Activated CD4-positive, alpha-beta T cell treated with anti-CD3 and anti-CD28 coated beads, Interleukin-10, Interleukin-2, amounts not matched to agents 100 ng/mL and 50 ng/mL, durations not matched to agents 16 hours and 8 hours (primary cell): ENCODE data around the gene P3H2.

Experiments used
- DNase-seq: peaks from one replicate; pipeline ENCODE4 v3.0.0-alpha.2; 2020

Gene P3H2

GRCh38 chr3:190012314-190012782 lies 108.3 kb downstream of the P3H2 start:
- no peak for DNase-seq

GRCh38 chr3:190010486-190010885 lies 110.2 kb downstream of the P3H2 start:
- no peak for DNase-seq

- DNase-seq: no peak
These were observed 111.1 kb downstream of the P3H2 start for GRCh38 chr3:190009614-190010013.

GRCh38 chr3:190008432-190008831 lies 112.3 kb downstream of the P3H2 start:
- no peak for DNase-seq

GRCh38 chr3:190005343-190006113 lies 115.2 kb downstream of the P3H2 start:
- DNase-seq: no peak

DNA sequence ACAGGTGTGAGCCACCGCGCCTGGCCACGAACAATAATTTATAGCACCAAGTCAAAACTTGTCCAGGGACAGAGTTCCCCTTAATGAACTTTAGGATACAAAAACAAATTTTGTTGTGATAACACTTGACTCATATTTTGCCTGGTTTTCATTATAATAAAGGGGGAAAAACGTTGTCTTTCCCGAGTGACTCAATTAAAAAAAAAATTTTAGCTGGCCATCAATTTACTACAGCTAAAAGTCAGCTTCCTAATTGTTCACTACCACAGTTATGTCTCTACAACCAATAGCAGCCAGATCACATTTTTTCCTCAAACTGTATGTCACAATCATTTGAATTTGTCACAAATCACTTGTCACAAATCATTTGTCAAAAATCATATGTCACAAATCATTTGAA lies 116.0 kb downstream of the P3H2 start:
- no peak for DNase-seq

DNA sequence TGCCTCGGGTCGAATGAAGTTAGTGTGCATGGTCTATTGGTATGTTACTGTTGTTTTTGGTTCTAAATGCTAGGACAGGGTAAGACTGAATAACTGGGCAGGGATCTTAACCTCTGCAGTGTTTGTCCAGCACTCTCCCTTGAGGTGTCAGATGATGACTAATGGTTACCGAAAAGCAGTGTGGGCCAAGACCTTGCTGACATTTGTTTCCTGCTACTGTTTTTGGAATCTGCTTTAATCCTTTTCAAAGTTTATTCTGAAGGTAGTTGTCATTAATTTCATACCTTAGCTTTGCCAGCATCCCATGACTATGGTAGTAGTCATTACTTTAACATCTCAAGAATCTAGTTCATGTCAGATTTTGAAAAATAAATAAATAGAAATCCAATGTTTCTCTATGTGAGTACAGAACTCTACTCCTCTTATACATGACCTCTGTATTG lies 117.0 kb downstream of the P3H2 start:
- no peak for DNase-seq

- no peak for DNase-seq
These were observed 117.6 kb downstream of the P3H2 start for GRCh38 chr3:190003068-190003467.

- no peak for DNase-seq
These were observed 119.3 kb downstream of the P3H2 start for GRCh38 chr3:190001426-190001825.

DNA sequence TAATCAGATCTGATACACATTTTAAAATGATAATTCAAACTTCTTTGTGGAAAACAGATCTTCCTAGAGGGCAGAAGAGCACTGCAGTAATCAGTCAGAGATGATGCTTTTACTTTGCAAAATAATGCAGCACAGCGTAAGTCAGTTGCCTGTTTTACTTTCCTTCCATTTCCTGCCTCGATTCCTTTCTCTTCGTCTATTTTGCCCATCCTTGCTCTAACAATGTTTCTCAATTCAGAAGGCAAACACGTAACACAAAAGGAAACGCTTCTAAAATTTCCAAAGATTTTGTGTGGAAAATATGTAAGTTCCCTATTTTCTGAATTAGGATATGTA lies 119.9 kb downstream of the P3H2 start:
- DNase-seq: no peak

- DNase-seq: no peak
These were observed 120.4 kb downstream of the P3H2 start for GRCh38 chr3:190000187-190000860.

DNA sequence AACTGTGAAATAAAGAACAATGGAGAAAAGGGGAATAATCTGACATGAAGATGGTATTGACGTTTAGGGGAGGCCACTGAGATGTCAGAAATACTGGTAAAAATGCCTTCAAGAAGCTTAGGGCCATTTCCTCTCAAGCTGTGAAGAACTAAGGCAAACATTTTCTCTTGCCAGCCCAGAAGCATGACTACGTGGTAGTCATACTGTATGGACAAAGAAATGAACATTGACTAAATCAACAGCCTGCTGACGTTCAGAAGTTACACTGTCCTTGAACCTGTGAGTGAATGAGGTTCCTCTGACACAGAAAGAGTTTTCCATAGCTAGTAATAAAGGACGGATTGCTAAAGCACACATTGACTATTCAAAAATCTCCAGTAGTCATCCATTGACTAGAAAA lies 121.0 kb downstream of the P3H2 start:
- DNase-seq: no peak

GRCh38 chr3:189995129-189995528 lies 125.6 kb downstream of the P3H2 start:
- no peak for DNase-seq

DNA sequence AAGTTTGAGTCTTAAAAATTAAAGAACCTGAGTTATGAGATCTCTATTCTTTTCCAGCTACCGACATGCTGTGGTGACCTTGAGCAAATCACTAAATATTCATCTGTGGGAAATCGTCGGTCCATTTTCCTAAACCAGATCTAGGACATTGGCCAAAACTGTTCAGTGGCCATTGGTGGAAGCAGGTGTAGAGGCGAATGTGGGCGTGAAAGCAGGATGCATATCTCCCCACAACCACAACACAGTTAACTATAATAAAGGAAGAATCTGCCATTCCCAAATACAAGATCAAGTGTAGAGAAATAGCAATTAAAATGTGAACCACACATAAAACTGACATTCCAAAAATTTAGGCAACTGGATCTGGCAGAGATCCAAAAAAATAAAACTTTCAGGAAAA lies 129.9 kb downstream of the P3H2 start:
- no peak for DNase-seq

- no peak for DNase-seq
These were observed 131.8 kb downstream of the P3H2 start for GRCh38 chr3:189988854-189989253.

DNA sequence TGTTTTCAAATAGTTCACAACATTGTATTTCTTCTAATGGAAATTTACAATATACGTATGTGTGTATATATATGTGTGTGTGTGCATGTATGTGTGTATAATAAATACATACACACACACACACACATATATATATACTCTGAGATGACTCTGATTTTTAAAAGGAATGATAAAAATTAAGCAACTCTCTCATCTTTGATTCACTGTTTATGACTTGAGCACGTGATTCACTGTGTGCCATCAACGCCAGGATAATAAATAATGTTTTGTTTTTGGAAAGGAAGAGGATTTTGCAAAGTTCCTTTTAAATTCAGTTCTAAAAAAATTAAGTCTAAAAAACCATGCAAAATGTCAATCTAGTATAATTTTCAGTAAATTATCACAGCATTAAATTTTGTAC lies 132.4 kb downstream of the P3H2 start:
- no peak for DNase-seq

- no peak for DNase-seq
These were observed 134.7 kb downstream of the P3H2 start for GRCh38 chr3:189985948-189986347.

DNA sequence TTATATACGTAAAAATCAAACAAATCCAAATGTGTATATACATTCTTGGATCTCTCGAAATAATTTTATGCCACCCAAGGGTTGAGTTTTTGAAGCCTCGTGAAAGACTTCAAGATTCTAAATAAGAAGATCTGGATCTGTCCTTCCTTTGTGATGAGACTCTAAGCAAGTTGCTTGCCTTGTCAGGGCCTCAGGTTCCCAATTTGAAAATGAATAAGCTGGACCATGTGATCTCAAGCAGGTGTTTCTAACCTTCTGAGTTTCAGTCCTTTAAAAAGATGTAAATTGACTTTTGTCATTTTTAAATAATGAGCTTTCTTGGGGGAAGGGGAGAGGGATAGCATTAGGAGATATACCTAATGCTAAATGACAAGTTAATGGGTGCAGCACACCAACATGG lies 137.1 kb downstream of the P3H2 start:
- DNase-seq: no peak

GRCh38 chr3:189982321-189982945 lies 138.3 kb downstream of the P3H2 start:
- no peak for DNase-seq

- DNase-seq: no peak
These were observed 139.0 kb downstream of the P3H2 start for GRCh38 chr3:189981668-189982067.

- DNase-seq: no peak
These were observed 141.9 kb downstream of the P3H2 start for GRCh38 chr3:189978753-189979152.

GRCh38 chr3:189977174-189977573 lies 143.5 kb downstream of the P3H2 start:
- DNase-seq: no peak

GRCh38 chr3:189975391-189975990 lies 145.2 kb downstream of the P3H2 start:
- DNase-seq: no peak

- DNase-seq: no peak
These were observed 146.3 kb downstream of the P3H2 start for GRCh38 chr3:189974359-189974758.
